SK-N-SH (cell line): ENCODE results near the gene CDK5R2. TPM values are rescaled to one million over a fixed set of nuclear protein-coding genes. Genes with fewer than 3 reads are reported as not detected.

Source experiments
- CTCF ChIA-PET: fragments of 300-600, 350-600 bp; formaldehyde crosslinking; extraction: SDS; loops from one replicate; lab custom pipeline; 2021; lab: Yijun Ruan, JAX
- POLR2A ChIA-PET: fragments of 350-600 bp; sonication (Branson Sonifier 250); formaldehyde crosslinking; extraction: SDS; loops from one replicate; lab custom pipeline; 2020; ENCODE audit warnings: antibody characterized with exemption, inconsistent platforms; lab: Yijun Ruan, JAX
- DNase-seq: peaks from one replicate; pipeline ENCODE4 v3.0.0; 2012
- H2AFZ ChIP-seq: fragments of 200-600 bp; sonication (generic); 2 replicates; pipeline ENCODE4 v1.8.1; 2016; ENCODE audit warnings: antibody characterized with exemption, mild to moderate bottlenecking, low read depth
- H3F3A ChIP-seq: fragments of 200-600 bp; sonication (generic); replicated peaks from 2 replicates; pipeline ENCODE3; 2016; ENCODE audit warnings: antibody characterized with exemption, mild to moderate bottlenecking; ENCODE audit not compliant: insufficient read depth
- H3K27ac ChIP-seq, 2 experiments: fragments of 200-500 bp in 1 of 2; fragments of 200-600 bp in 1 of 2; sonication (Bioruptor generic) in 1 of 2; sonication (generic), shearing (Covaris generic) in 1 of 2; 2 replicates each; pipeline versions ENCODE4 v1.5.1 to v1.6.1; 2014 to 2016; ENCODE audit warnings: low read depth in 2 of 2, inconsistent platforms in 1 of 2, low read length in 1 of 2, mild to moderate bottlenecking in 1 of 2, mixed read lengths in 1 of 2
- H3K27me3 ChIP-seq: fragments of 200-600 bp; sonication (generic), shearing (Covaris generic); 2 replicates; pipeline ENCODE4 v1.6.1; 2016; ENCODE audit warnings: mixed run types; ENCODE audit not compliant: insufficient read depth
- H3K36me3 ChIP-seq, 2 experiments: fragments of 200-500 bp in 1 of 2; fragments of 200-600 bp in 1 of 2; sonication (Bioruptor generic) in 1 of 2; sonication (generic) in 1 of 2; replicated peaks in 1 of 2; 2 replicates each; pipeline versions ENCODE3 to v1.5.1; 2014 to 2016; ENCODE audit warnings: low read length in 1 of 2, mild to moderate bottlenecking in 1 of 2; ENCODE audit not compliant: insufficient read depth in 2 of 2, control insufficient read depth in 1 of 2
- H3K4me1 ChIP-seq, 2 experiments: fragments of 200-500 bp in 1 of 2; fragments of 200-600 bp in 1 of 2; sonication (Bioruptor generic) in 1 of 2; sonication (generic), shearing (Covaris generic) in 1 of 2; 2 replicates each; pipeline versions ENCODE4 v1.5.1 to v1.6.1; 2014 to 2016; ENCODE audit warnings: low read depth in 1 of 2, low read length in 1 of 2, mixed run types in 1 of 2; ENCODE audit not compliant: insufficient read depth in 2 of 2, control insufficient read depth in 1 of 2
- H3K4me2 ChIP-seq: fragments of 200-600 bp; sonication (generic), shearing (Covaris generic); 2 replicates; pipeline ENCODE4 v1.6.1; 2017; ENCODE audit warnings: mixed run types
- H3K4me3 ChIP-seq, 2 experiments: fragments of 200-500 bp in 1 of 2; fragments of 200-600 bp in 1 of 2; sonication (Bioruptor generic) in 1 of 2; sonication (generic), shearing (Covaris generic) in 1 of 2; 2 replicates each; pipeline versions ENCODE4 v1.5.1 to v1.8.1; 2014 to 2016; ENCODE audit warnings: low read depth in 2 of 2, inconsistent platforms in 1 of 2, low read length in 1 of 2, mild to moderate bottlenecking in 1 of 2, mixed read lengths in 1 of 2, moderate library complexity in 1 of 2
- H3K79me2 ChIP-seq: fragments of 200-600 bp; sonication (generic); 2 replicates; pipeline ENCODE4 v1.8.1; 2017; ENCODE audit warnings: mild to moderate bottlenecking; ENCODE audit not compliant: insufficient read depth
- H3K9ac ChIP-seq: fragments of 200-600 bp; sonication (generic); 2 replicates; pipeline ENCODE4 v1.6.1; 2017; ENCODE audit warnings: mixed run types
- H3K9me2 ChIP-seq: fragments of 200-600 bp; sonication (generic); 2 replicates; pipeline ENCODE4 v1.6.1; 2017; ENCODE audit warnings: mixed run types
- H3K9me3 ChIP-seq: fragments of 200-600 bp; sonication (generic); 2 replicates; pipeline ENCODE4 v1.6.1; 2017; ENCODE audit warnings: mixed run types, mild to moderate bottlenecking, moderate library complexity
- H4K20me1 ChIP-seq: fragments of 200-600 bp; sonication (generic); 2 replicates; pipeline ENCODE4 v1.6.1; 2017; ENCODE audit warnings: mild to moderate bottlenecking, mixed run types; ENCODE audit not compliant: insufficient read depth
- EZH2phosphoT487 ChIP-seq: fragments of 200-600 bp; sonication (generic); IDR thresholded peaks from 2 replicates; pipeline ENCODE4 v1.6.1; 2017; ENCODE audit warnings: low read depth, mixed run types, mild to moderate bottlenecking, antibody characterized with exemption, moderate library complexity, borderline replicate concordance
- FOSL2 ChIP-seq: IDR thresholded peaks from 2 replicates; pipeline ENCODE4 v1.4.0; 2012; ENCODE audit warnings: low read depth, mild to moderate bottlenecking, moderate library complexity, borderline replicate concordance
- FOXM1 ChIP-seq: IDR thresholded peaks from 2 replicates; pipeline ENCODE4 v1.4.0; 2012; ENCODE audit warnings: low read depth, mild to moderate bottlenecking
- JUND ChIP-seq: IDR thresholded peaks from 2 replicates; pipeline ENCODE4 v1.4.0; 2012
- NFIC ChIP-seq: IDR thresholded peaks from 2 replicates; pipeline ENCODE4 v1.4.0; 2012; ENCODE audit warnings: borderline replicate concordance
- POLR2AphosphoS5 ChIP-seq: IDR thresholded peaks from 2 replicates; pipeline ENCODE4 v1.6.1; 2012; ENCODE audit warnings: low read depth, low read length
- RAD21 ChIP-seq: IDR thresholded peaks from 2 replicates; pipeline ENCODE4 v1.6.1; 2012; ENCODE audit warnings: mild to moderate bottlenecking, low read length
- RCOR1 ChIP-seq: fragments of 150-350 bp; IDR thresholded peaks from 2 replicates; pipeline ENCODE4 v1.6.1; 2017; ENCODE audit warnings: antibody characterized with exemption, low read length
- RXRA ChIP-seq: IDR thresholded peaks from 2 replicates; pipeline ENCODE4 v1.4.0; 2012; ENCODE audit warnings: low read depth, mild to moderate bottlenecking, borderline replicate concordance
- YY1 ChIP-seq: IDR thresholded peaks from 2 replicates; pipeline ENCODE4 v1.4.0; 2012; ENCODE audit warnings: low read depth, mild to moderate bottlenecking
- WGBS: methylation state at CpG from one replicate; pipeline ENCODE4 v1.1.6; 2017; ENCODE audit warnings: low lambda C conversion rate; 5-methylcytosine and 5-hydroxymethylcytosine counted together
- polyA plus RNA-seq, 3 experiments: library from polyadenylated mRNA; depleted of rRNA; stranded (reverse); fragments of >200 nt; gene quantifications; 2 replicates each; pipeline ENCODE4 v1.2.3, GENCODE V29; 2012
- TF ChIP-seq, protein P1 (sequence below): fragments of 150-350 bp; IDR thresholded peaks from 2 replicates; pipeline ENCODE4 v1.6.1; 2017; ENCODE audit warnings: antibody characterized with exemption, low read length, low read depth, borderline replicate concordance
- TF ChIP-seq, protein P2 (sequence below): IDR thresholded peaks from 2 replicates; pipeline ENCODE4 v1.6.1; 2012; ENCODE audit warnings: mild to moderate bottlenecking, low read depth, low read length, moderate library complexity
- TF ChIP-seq, protein P3 (sequence below): IDR thresholded peaks from 2 replicates; pipeline ENCODE4; 2012
- TF ChIP-seq, protein P4 (sequence below): fragments of 200-600 bp; sonication (generic); IDR thresholded peaks from 2 replicates; pipeline ENCODE4 v1.6.1; 2017; ENCODE audit warnings: antibody characterized with exemption, mild to moderate bottlenecking, moderate library complexity
- TF ChIP-seq, protein P5 (sequence below): IDR thresholded peaks from 2 replicates; pipeline ENCODE4 v1.4.0; 2012; ENCODE audit warnings: low read depth, borderline replicate concordance

CDK5R2 gene
- polyA plus RNA-seq, 1 of the 3 experiments (the other 2 are of a cell fraction) = 0.26 TPM

DNA sequence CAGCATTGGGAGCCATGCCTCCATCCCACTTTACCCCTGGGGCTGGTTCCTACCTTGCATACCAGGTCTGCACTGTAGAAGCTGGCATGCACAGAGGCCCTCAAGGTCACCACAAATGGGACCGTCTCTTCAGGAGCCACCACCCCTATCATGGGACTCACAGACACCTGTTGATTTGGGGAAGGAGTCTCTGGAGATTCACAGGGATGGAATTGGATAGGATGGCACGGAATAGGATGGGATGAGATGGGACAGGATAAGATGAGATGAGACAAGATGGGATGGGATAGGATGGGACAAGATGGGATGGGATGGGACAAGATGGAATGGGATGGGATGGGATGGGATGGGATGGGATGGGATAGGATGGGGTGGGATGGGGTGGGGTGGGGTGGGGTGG, 49.8 kb downstream of the CDK5R2 start:
- Histone ChIP-seq H3K79me2 (no peaks in the 10 kb centered on the region), H3K4me2 (no peak overlapping the region), H3K4me1 (peaks cover 0 to under 1% of the 10 kb centered on the region in 2 experiments; a peak in 1 of 4 replicates), H3K9me2 (no peaks in the 10 kb centered on the region), H4K20me1 (no peaks in the 10 kb centered on the region), H3K36me3 (no peaks in the 10 kb centered on the region), H3K9me3 (no peaks in the 10 kb centered on the region), H3K9ac (no peak overlapping the region), H2AFZ (no peak overlapping the region)
- ChIA-PET POLR2A (no interaction called here), CTCF (interaction anchor here (0.6 to 20.3 kb wide), 11 partner anchors 8 to 150 kb away, joined by 3 to 258 read pairs (median 3); partner anchors contain the start of gene NHEJ1)
- 35% methylated on average over 2 of the region's 2 CpGs for WGBS
- no peak for DNase-seq
- TF ChIP-seq, protein P1, sequence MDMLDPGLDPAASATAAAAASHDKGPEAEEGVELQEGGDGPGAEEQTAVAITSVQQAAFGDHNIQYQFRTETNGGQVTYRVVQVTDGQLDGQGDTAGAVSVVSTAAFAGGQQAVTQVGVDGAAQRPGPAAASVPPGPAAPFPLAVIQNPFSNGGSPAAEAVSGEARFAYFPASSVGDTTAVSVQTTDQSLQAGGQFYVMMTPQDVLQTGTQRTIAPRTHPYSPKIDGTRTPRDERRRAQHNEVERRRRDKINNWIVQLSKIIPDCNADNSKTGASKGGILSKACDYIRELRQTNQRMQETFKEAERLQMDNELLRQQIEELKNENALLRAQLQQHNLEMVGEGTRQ = no peak
- TF ChIP-seq EZH2phosphoT487 = no peak
- no peak for TF ChIP-seq RCOR1
- TF ChIP-seq, protein P2, sequence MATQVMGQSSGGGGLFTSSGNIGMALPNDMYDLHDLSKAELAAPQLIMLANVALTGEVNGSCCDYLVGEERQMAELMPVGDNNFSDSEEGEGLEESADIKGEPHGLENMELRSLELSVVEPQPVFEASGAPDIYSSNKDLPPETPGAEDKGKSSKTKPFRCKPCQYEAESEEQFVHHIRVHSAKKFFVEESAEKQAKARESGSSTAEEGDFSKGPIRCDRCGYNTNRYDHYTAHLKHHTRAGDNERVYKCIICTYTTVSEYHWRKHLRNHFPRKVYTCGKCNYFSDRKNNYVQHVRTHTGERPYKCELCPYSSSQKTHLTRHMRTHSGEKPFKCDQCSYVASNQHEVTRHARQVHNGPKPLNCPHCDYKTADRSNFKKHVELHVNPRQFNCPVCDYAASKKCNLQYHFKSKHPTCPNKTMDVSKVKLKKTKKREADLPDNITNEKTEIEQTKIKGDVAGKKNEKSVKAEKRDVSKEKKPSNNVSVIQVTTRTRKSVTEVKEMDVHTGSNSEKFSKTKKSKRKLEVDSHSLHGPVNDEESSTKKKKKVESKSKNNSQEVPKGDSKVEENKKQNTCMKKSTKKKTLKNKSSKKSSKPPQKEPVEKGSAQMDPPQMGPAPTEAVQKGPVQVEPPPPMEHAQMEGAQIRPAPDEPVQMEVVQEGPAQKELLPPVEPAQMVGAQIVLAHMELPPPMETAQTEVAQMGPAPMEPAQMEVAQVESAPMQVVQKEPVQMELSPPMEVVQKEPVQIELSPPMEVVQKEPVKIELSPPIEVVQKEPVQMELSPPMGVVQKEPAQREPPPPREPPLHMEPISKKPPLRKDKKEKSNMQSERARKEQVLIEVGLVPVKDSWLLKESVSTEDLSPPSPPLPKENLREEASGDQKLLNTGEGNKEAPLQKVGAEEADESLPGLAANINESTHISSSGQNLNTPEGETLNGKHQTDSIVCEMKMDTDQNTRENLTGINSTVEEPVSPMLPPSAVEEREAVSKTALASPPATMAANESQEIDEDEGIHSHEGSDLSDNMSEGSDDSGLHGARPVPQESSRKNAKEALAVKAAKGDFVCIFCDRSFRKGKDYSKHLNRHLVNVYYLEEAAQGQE = no peak
- no peak for TF ChIP-seq POLR2AphosphoS5
- TF ChIP-seq FOSL2 = no peak
- no peak for TF ChIP-seq YY1
- TF ChIP-seq RAD21 = no peak
- TF ChIP-seq, protein P3, sequence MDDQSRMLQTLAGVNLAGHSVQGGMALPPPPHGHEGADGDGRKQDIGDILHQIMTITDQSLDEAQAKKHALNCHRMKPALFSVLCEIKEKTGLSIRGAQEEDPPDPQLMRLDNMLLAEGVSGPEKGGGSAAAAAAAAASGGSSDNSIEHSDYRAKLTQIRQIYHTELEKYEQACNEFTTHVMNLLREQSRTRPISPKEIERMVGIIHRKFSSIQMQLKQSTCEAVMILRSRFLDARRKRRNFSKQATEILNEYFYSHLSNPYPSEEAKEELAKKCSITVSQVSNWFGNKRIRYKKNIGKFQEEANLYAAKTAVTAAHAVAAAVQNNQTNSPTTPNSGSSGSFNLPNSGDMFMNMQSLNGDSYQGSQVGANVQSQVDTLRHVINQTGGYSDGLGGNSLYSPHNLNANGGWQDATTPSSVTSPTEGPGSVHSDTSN = no peak
- no peak for TF ChIP-seq NFIC
- TF ChIP-seq JUND = no peak
- no peak for TF ChIP-seq RXRA
- TF ChIP-seq, protein P4, sequence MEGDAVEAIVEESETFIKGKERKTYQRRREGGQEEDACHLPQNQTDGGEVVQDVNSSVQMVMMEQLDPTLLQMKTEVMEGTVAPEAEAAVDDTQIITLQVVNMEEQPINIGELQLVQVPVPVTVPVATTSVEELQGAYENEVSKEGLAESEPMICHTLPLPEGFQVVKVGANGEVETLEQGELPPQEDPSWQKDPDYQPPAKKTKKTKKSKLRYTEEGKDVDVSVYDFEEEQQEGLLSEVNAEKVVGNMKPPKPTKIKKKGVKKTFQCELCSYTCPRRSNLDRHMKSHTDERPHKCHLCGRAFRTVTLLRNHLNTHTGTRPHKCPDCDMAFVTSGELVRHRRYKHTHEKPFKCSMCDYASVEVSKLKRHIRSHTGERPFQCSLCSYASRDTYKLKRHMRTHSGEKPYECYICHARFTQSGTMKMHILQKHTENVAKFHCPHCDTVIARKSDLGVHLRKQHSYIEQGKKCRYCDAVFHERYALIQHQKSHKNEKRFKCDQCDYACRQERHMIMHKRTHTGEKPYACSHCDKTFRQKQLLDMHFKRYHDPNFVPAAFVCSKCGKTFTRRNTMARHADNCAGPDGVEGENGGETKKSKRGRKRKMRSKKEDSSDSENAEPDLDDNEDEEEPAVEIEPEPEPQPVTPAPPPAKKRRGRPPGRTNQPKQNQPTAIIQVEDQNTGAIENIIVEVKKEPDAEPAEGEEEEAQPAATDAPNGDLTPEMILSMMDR = no peak
- TF ChIP-seq, protein P5, sequence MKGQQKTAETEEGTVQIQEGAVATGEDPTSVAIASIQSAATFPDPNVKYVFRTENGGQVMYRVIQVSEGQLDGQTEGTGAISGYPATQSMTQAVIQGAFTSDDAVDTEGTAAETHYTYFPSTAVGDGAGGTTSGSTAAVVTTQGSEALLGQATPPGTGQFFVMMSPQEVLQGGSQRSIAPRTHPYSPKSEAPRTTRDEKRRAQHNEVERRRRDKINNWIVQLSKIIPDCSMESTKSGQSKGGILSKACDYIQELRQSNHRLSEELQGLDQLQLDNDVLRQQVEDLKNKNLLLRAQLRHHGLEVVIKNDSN = no peak
- TF ChIP-seq FOXM1 = no peak
- TF ChIP-seq, all 33 proteins: peak for 0
- 0 out of 2 replicates have a peak, but pooled peaks cover under 1% of the 10 kb centered on the region for H3K27me3 ChIP-seq
- H3K4me3 ChIP-seq = no peak overlapping the region
- H3K27ac ChIP-seq = no peak overlapping the region
- no peaks in the 10 kb centered on the region for H3F3A ChIP-seq
